ENCODE data around the gene ANXA2R.
A peak's percentile ranks its signal among the peaks of the same experiment; 100 is the strongest.

Gene ANXA2R

DNA sequence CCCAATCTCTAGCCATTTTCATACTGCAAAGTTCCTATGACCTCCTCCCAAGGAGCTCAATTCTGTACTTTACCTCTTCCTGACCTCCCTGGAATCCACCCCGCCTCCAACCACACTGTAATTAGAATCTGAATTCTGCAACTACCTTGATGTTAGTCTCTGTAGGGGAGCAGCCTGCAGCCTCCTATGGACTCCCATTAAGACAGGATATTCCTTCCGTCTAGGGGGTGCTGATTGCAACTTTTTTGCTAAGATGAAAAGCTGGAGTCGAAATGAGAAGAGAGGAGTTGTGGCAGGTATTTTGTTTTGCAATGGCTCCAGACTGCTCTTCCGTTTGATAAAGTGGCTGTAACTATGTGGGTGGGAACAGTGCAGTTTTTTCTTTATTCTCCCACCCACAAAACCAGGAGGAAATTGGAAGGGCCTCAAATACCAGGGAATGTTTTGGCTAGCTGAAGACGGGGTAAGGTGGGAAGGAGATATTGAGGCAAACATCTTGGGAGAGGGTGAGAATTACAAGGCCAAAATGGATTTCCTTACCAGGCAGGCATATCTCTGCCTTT is 23.8 kb downstream of the ANXA2R start:
- intact Hi-C loops (cut with DNase I) = no loop called here
- no peak for DNase-seq

DNA sequence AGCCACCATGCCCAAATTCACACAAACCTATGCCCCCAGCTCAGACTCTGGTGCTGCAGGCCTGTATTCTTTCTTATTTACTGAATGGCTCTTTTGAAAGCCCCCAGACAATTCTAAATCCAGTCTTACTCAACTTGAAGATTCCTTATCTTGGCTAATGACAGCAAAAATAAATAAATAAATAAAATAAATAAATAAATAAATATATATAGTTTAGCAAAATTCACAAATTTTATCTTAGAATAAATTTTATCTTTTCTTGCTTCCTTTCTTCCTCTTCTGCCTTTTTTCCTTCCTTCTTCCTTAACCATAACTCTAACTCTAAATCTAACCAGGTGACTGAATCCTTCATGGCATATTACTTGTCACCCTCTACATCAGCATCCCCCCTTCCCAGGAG is 25.6 kb downstream of the ANXA2R start:
- intact Hi-C loops (cut with DNase I) = no loop called here
- DNase-seq = no peak

DNA sequence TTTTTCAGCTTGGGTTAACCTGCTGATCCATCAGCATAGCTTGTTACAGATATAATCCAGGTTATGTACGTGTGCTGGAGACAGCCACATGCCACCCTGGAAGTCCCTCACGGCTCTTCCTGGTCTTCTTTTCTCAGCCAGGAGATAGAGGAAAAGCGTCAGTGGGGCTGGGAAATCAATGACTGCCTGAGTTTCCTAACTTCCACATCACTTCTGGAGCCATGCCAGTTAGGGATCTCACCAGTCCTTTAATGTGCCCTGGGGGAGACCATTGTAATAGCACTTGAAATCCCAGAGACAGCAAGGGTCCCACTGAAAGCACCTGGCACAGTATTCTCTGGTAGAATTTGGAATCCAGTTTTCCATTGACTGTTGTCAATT is 29.2 kb downstream of the ANXA2R start:
- intact Hi-C loops (cut with DNase I) = no loop called here
- peak in 1 of 42 donors; percentile 2 for DNase-seq

DNA sequence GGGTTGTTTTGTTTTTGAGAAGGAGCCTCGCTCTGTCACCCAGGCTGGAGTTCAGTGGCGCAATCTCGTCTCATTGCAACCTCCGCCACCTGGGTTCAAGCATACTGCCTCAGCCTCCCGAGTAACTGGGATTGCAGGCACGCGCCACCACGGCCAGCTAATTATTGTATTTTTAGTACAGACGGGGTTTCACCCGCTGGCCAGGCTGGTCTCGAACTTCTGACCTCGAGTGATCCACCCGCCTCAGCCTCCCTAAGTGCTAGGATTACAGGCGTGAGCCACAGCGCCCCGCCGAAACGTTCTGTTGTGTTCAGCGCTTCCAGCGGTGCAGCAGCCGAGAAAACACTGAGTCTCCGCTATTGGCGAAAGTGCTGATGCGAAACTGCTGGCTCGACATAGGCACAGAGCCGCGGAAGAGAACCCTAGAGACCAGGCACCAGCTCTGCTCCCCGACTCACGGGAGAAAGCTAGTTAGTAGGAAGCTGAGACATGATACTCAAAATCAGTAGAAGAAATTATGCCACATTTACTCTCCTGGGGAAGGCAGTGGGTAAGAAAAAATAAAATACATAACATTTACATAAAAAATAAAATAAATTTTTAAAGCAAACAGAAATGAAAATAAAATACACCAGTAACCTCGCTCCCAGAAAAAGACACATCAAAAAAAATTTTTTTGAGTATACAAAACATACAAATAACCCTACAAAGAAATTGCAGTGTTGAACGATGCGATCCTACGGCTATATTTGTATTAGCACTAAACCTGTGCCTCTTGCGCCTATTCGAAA is 31.6 kb downstream of the ANXA2R start:
- intact Hi-C loops (cut with DNase I) = loop anchor here (5.0 kb wide), 1 partner anchor 34 kb away; the partner anchor contains the start of gene ANXA2R
- peak; percentile 49 to 91 (median 80) for DNase-seq

DNA sequence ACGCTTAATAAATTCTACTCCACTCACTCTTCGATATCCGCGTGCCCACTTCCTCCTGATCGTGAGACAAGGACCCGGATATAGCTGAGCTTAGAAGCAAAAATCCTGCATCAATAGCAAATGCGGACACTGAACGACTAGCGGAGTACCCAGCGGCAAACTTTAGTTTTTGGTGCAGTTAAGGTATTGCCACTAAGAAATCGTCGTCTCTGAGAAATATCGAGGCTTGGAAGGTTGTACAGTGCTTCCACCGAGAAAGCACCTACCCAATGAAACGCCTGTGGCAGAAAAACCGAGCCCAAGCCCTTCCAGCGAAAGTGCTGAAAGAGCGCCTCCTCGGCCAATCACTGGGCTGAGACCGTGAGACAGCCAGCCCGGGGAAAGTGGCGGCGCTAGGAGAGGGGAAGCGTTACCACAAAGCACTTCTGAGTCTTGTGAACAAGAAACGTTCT is 32.2 kb downstream of the ANXA2R start:
- intact Hi-C loops (cut with DNase I) = loop anchor here (5.0 kb wide), 1 partner anchor 34 kb away; the partner anchor contains the start of gene ANXA2R
- peak in 20 of 42 donors; percentile 16 to 77 (median 52) for DNase-seq

DNA sequence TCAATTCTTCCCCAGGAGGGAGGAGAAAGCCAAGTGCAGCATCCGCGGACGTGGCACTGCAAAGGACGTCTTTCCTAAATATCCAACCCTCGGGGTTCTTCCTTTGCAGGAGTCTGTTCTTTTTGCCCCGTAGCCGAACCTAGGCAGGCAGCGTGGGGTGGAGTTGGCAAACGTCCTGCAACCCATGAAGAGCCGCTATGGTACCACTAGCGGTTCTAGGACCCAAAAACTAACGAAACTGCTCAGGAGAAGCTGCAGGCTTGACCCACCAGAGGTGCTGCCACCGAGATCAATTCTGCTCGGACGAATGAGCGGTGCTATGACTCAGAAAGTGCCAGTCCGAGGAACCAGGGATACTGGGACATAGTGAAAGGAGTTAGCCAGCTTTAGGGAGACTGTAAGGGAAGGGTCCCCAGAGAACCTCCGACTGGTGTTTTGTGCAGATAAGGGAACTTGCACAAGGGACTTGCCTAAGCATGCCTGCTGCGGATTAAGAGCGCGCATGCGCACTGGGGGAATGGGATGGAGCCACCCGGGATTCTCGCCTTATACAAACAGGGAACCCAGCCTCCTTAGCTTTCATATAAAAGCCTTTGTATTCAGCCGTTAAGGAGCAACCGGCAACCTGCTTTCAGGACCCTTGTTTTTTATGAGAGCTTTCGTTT is 32.7 kb downstream of the ANXA2R start:
- intact Hi-C loops (cut with DNase I) = loop anchor here (5.0 kb wide), 1 partner anchor 35 kb away; the partner anchor contains the start of gene ANXA2R
- peak; percentile 35 to 92 (median 80) for DNase-seq

DNA sequence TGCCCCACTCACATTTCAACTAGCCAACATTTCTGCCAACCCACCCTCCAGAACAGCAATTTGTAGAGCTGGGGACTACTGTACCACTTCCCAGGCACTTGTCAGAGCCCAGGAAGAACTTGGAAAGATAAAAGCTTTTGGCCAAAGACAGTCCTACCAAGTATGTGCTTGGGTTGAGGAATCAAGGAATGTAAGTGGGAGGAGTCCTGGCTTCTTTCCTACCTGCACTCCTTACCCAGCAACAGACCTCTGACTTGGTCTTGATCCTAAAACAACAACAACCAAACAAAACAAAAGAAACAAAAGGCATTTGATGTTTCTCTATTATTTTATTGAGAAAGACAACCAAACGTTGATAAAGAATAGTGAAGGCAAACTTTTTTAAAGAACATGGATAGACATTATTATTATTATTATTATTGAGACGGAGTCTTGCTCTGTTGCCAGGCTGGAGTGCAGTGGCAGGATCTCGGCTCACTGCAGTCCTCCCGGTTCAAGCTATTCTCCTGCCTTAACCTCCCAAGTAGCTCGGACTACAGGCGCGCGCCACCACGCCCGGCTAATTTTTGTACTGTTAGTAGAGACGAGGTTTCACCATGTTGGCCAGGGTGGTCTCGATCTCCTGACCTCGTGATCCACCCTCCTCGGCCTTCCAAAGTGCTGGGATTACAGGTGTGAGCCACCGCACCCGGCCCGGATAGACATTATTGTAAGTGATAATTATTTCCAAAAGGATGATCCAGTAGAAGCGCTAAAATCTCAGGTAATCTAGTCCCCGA is 33.5 kb downstream of the ANXA2R start:
- intact Hi-C loops (cut with DNase I) = loop anchor here (5.0 kb wide), 1 partner anchor 36 kb away; the partner anchor contains the start of gene ANXA2R
- peak in 1 of 42 donors; percentile 15 for DNase-seq

DNA sequence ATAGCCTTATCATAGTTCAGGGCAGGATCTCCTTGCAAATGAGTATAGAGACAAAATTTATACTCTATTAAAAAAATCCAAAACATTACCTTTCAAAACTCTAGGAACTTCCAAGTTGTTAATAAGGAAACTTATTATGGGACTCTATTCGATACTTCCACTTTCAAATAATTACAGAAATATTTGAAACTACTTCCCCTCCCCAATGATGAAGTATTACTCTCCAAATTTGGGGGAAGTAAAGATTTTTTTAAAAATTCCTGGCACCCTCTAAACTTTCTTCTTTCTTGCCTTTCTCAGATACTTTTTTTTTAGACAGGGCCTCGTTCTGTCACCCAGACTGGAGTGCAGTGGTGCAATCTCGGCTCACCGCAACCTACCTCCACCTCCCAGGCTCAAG is 35.1 kb downstream of the ANXA2R start:
- no peak for DNase-seq
- intact Hi-C loops (cut with DNase I) = loop anchor here (5.0 kb wide), 1 partner anchor 37 kb away; the partner anchor contains the start of gene ANXA2R

DNA sequence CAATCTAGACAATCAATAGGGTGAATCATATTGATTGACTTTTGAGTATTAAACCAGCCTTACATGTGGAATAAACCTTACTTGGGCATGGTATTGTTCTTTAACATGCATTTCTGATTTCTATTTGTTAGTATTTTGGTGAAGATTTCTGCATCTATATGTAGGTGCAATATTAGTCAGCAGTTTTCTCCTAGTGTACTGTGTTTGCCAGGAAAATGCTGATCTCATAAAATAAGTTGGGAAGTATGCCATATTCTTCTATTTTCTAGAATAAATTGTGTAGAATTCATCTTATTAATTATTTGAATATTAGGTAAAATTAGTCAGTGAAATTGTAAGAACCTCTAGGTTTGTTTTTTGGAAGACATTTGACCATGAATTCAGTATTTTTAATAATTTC is 38.4 kb downstream of the ANXA2R start:
- intact Hi-C loops (cut with DNase I) = no loop called here

DNA sequence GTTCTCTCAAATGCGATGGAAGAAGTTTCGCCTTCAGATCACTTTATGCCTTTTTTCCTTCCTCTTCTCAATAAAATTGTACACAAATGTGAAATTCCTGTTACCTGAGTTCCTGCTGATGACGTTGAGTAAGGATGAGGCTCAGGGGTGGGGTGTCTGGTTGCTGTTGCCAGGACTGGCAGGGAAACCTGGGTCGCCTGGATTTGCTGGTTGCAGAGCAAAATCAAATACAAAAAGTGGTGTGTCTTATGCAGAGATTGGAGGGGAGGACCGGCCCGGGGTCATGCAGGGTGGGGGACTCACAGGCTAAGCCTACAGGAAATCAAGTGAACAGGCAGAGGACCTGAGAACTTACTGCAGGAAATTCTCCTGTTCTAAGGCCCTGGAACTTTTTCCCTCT is 39.2 kb downstream of the ANXA2R start:
- intact Hi-C loops (cut with DNase I) = no loop called here
- no peak for DNase-seq

More for the DNA sequence above, 38.4 kb downstream of the ANXA2R start:
- no peak for DNase-seq

DNA sequence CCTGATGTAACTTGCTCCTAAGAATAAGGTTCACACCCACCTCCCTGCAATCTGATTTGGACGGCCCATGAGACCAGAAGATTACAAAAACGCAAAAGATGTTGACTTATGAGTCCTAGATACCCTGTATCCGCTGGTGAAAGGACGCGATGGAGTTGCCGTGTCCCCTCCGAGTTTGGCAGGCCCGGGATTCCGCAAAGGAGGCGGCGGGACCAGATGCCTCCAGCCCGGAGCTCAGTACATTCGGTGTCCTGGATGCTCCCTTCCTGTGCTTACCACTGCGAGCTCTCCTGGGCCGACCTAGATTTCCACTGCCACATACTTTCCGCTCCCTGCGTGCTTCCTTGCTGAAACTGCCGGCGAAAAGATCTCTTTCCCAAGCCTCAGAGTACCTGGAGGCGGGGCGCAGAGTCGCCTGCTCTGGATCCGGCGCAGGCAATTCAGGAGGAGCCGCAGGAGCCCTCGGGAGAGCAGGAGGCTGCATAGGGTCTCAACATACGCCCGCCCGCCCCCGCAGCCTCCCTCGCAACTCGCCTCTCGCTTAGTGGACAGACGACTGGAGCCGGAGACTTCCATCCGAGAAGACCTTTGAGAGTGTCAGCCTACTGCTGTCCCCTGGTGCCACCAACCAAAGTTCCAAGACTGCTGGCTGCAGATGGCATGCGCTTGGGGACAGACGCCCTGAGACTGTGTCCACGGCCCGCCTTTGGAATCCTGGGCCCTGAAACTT is 39.8 kb downstream of the ANXA2R start:
- intact Hi-C loops (cut with DNase I) = no loop called here
- no peak for DNase-seq

DNA sequence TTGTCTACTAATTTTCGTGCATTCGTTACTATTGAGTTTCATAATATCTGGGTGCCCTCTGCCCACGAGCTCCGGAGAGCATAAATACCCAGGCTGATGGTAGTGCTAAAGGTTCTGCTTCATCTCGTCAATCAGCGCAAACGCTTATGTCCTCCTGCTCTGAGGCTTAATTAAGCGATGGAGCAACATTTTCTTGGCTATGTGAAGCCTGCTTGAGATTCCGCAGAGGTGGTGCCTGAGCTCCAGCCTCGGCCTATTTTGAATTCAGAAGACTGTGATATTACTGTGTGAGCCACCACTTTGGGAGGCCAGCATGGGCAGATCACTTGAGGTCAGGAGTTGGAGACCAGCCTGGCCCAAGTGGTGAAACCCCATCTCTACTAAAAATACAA is 44.8 kb downstream of the ANXA2R start:
- no peak for DNase-seq
- intact Hi-C loops (cut with DNase I) = loop anchor here (2.0 kb wide), 1 partner anchor 43 kb away; no protein-coding TSS in a partner anchor

DNA sequence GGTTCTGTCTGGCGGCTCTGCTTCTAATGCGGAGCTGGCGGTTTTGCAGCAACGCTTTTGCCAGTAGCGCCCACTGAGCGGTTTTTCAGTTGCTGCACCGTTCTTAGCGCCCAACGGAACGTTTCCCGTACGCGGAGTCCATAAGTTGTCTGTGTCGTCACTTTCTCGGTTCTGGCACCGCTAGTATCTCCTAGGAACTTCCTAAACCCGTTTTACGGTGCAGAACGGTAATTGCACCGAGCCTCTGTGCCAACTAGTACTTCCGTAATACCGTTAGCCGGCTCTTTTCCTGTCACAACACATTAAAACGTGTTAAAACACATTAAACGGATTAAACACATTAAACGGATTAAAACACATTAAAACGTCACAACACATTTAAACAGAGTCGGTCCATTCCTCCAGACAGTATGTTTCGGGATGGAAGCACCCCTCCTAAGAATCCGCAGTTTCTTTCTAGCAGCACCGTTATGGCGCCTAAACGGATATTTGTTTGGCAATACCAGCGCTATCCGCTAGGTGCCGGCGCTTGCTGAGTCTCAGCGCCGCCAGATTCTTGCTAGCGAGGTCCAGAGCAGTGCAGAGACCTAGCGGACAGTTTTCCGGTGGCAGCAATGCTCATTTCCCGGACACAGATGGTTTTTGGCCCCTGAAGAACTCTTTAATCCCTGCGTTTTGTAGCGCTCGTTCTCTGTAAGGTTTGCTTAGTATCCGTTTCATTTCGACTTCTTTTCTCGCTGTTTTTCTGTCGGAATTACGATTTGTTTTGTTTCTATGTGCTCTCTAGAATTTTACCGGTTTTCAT is 45.4 kb downstream of the ANXA2R start:
- intact Hi-C loops (cut with DNase I) = loop anchor here (2.0 kb wide), 1 partner anchor 44 kb away; no protein-coding TSS in a partner anchor
- peak; percentile 45 to 92 (median 78) for DNase-seq

DNA sequence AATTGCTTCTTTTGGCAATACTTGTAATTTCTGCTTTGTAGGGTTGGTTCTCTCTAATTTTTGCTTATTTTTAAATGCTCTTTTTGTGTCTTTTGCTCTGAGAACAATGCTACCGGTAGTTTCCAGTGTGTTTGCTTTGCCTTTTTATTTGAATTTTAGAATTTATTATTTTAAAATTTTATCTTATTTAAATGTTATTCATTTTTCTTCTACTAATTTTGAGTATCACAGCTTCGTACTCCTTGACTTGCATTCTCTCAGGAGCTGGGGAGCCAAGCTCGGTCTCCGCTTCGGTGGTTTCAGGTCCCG is 45.9 kb downstream of the ANXA2R start:
- DNase-seq = no peak
- intact Hi-C loops (cut with DNase I) = loop anchor here (2.0 kb wide), 1 partner anchor 45 kb away; no protein-coding TSS in a partner anchor

DNA sequence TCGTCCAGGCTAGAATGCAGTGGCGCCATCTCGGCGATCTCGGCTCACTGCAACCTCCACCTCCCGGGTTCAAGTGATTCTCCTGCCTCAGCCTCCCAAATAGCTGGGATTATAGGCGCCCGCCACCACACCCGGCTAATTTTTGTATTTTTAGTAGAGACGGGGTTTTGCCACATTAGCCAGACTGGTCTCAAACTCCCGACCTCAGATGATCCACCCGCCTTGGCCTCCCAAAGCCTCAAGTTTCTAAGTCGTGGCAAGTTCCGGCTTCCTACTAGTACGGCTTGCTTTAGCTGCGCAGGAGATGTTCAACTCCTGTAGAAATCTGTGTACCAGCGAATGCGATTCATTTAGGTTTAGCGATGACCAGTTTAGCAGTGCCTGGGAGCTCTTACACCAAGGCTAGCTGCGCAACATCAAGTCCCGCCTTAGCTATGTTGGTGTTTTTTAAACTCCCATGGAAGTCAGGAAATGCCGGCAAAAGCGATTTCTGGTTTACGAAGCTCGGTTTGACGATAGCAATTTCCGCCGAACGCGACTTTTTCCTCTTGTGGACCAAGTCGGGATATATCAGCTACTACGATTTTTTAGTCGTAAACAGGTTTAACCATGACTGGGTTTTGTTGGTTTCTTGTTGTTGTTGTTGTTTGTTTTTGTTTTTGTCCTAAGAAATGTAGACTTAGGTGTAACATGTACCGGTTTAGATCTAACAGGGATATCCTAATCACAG is 46.4 kb downstream of the ANXA2R start:
- intact Hi-C loops (cut with DNase I) = loop anchor here (2.0 kb wide), 1 partner anchor 45 kb away; no protein-coding TSS in a partner anchor
- DNase-seq = peak in 2 of 42 donors; percentile 5 to 20

DNA sequence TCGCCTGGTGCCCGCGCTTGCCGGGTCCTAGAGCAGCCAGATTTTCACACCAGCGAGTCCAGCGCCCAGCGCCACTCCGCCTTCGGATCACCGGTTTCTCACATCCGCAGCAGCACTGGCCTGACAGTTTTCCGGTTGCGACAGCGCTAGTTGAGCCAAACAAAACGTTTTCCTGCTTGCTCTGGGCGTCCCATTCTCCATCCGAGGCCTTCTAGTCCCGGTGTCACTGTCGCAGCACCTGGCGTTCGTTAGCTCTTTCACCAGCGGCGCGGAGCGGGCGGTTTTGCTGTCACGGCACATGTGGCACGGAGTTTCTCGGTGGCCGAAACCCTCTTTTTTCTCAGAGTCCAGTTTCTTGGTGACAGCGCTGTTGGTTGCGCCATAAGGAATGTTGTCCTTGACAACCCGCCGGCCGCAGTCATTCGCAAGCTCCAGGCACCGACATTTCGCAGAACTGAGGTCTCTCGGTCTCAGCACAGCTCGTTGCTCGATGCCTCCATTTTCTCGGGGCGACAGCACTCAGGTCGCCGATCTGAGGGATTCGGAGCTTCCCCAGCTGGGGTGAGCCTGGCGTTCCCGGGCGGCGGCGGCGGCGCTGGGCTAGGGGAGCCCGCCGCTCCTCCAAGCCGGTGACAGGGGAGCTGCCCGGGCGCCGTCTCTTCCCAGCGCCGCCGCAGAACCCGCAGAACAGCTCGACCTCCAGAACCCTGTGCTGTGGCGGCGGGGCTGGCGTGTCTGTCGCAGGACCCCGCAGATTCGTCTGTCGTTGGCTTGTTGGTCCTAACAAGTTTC is 47.8 kb downstream of the ANXA2R start:
- intact Hi-C loops (cut with DNase I) = no loop called here
- DNase-seq = peak in 36 of 42 donors; percentile 18 to 70 (median 48)
